ENCODE measurements around the gene INO80B.
"Not testable (repeated sequence)": the region's sequence is repeated elsewhere in the genome, so short reads cannot be mapped to it uniquely, and the experiment has no call there.

The INO80B gene

GRCh38 chr2:74464406-74464805 is 9.5 kb downstream of the INO80B start:
- intact Hi-C loops (cut with DNase I): no loop called here
- no peak for DNase-seq

- DNase-seq; intact Hi-C loops (cut with DNase I): not testable (repeated sequence)
These were observed 15.9 kb downstream of the INO80B start for GRCh38 chr2:74470742-74471141.

- DNase-seq: no peak
- intact Hi-C loops (cut with DNase I): no loop called here
These were observed 16.6 kb downstream of the INO80B start for GRCh38 chr2:74471332-74472065.

GRCh38 chr2:74472086-74472944 is 17.4 kb downstream of the INO80B start, which contains the start of gene MRPL53:
Gene MRPL53, minus strand, starts transcription at chr2:74472680. Its CDS starts 20 bp downstream, at chr2:74472660.
- intact Hi-C loops (cut with DNase I): no loop called here
- DNase-seq: peak; percentile 90 to 99 (median 96)

GRCh38 chr2:74472945-74473258 is 18.0 kb downstream of the INO80B start:
- intact Hi-C loops (cut with DNase I): no loop called here
- no peak for DNase-seq

GRCh38 chr2:74474481-74474880 is 19.6 kb downstream of the INO80B start:
- DNase-seq: no peak
- intact Hi-C loops (cut with DNase I): no loop called here

- intact Hi-C loops (cut with DNase I): no loop called here
These were observed 20.0 kb downstream of the INO80B start for GRCh38 chr2:74474899-74475298.

GRCh38 chr2:74481431-74481830 is 26.5 kb downstream of the INO80B start:
- intact Hi-C loops (cut with DNase I): loop anchor here (5.0 kb wide), 1 partner anchor 106 kb away; no protein-coding TSS in a partner anchor

More at GRCh38 chr2:74474899-74475298, 20.0 kb downstream of the INO80B start:
- DNase-seq: no peak

GRCh38 chr2:74481961-74482800 is 27.3 kb downstream of the INO80B start:
- DNase-seq: peak in 4 of 42 donors; percentile 21 to 56 (median 27)

More at GRCh38 chr2:74481431-74481830, 26.5 kb downstream of the INO80B start:
- DNase-seq: no peak

GRCh38 chr2:74482801-74483674 is 28.2 kb downstream of the INO80B start, which contains the start of the genes CCDC142 and TTC31:
Gene CCDC142, minus strand, starts transcription at chr2:74482998. Its CDS starts 161 bp downstream, at chr2:74482837.
Gene TTC31, plus strand, starts transcription at chr2:74483081. Its CDS starts 15 bp downstream, at chr2:74483096.
- intact Hi-C loops (cut with DNase I): loop anchor here (1.0 to 5.0 kb wide), 3 partner anchors 28 to 104 kb away; partner anchors contain the start of genes AUP1, HTRA2 and INO80B
- peak; percentile 90 to 98 (median 96) for DNase-seq

More at GRCh38 chr2:74481961-74482800, 27.3 kb downstream of the INO80B start:
- intact Hi-C loops (cut with DNase I): loop anchor here (1.0 to 5.0 kb wide), 3 partner anchors 27 to 105 kb away; partner anchors contain the start of genes AUP1, HTRA2 and INO80B

GRCh38 chr2:74483675-74484164 is 28.8 kb downstream of the INO80B start:
- intact Hi-C loops (cut with DNase I): loop anchor here (2.0 to 5.0 kb wide), 2 partner anchors 29 to 104 kb away; partner anchors contain the start of gene INO80B
- DNase-seq: not testable (repeated sequence)

- intact Hi-C loops (cut with DNase I): no loop called here
These were observed 31.3 kb downstream of the INO80B start for GRCh38 chr2:74486141-74486540.

GRCh38 chr2:74488643-74489481 is 34.0 kb downstream of the INO80B start:
- intact Hi-C loops (cut with DNase I): no loop called here
- DNase-seq: no peak

More at GRCh38 chr2:74486141-74486540, 31.3 kb downstream of the INO80B start:
- DNase-seq: no peak

GRCh38 chr2:74489906-74490305 is 35.0 kb downstream of the INO80B start:
- no peak for DNase-seq
- intact Hi-C loops (cut with DNase I): no loop called here

- no peak for DNase-seq
- intact Hi-C loops (cut with DNase I): no loop called here
These were observed 37.0 kb downstream of the INO80B start for GRCh38 chr2:74491648-74492544.
